Nucleus accumbens (tissue), 56 donors: ENCODE results near the gene DENND1C.

Experiments used
- DNase-seq, 56 donors: peaks; one replicate each; lab custom pipeline; 2025; lab: John Stamatoyannopoulos, UW

DENND1C gene

DNA sequence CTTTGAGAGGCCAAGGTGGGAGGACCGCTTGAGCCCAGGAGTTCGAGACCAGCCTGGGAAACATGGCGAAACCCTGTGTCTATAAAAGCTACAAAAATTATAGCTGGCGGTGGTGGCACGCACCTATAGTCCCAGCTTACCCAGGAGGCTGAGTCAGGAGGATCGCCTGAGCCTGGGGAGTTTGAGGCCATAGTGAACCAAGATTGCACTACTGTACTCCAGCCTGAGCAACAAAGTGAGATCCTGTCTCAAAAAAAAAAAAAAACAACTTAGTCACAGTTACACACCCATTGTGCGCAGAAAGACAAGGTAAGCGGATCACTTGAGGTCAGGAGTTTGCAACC, 728 bp upstream of the DENND1C start:
- no peak for DNase-seq

DNA sequence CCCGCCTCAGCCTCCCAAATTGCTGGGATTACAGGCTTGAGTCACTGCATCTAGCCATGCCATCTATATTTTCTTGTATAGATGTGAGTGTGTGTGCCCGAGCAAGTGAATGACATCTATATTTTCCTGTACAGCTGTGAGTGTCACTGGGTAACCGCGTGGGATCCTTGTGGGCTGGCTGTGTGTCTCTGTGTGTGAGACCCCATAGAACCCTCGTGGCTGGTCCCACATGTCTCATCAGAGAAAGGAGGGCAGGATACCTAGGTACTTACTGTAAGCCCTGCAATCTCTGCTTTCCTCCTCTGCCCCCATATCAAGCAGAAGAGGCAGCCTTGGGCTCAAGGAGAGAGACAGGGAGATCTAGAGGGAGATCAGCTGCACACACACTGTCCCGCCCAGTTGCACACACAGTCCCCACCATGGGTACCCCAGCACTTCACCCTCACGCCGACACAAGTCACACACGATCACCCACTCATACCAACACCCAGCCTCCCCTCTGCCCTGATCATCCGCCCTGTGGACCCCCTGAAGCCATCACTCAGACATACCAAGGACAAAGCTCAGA, 655 bp downstream of the DENND1C start:
- no peak for DNase-seq

DNA sequence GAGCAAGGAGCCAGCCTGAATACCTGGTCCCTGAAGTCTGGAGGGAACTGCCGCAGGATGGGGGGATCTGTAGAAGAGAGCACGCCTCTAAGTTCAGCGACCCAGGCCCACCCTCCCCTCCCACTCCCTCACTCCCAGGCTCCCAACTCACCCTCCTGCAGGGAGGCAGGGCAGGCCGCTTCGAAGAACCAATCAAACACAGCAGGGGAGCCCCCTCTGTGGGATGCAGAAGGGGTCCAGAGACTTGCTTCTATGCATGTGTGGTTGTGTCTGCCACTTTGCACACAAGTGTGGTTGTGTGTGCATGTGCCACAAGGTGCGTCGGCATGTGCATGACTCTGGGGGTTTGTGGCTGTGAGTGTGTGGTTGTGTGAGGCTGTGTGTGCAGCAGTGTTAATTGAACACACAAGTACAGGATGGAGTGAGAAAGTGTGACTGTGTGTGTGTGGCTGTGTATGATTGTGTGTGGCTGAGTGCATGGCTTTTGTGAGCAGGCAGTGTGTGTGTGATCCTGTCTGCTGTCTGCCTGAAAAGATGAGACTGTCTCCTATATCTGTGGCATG, 1.7 kb downstream of the DENND1C start:
- no peak for DNase-seq

DNA sequence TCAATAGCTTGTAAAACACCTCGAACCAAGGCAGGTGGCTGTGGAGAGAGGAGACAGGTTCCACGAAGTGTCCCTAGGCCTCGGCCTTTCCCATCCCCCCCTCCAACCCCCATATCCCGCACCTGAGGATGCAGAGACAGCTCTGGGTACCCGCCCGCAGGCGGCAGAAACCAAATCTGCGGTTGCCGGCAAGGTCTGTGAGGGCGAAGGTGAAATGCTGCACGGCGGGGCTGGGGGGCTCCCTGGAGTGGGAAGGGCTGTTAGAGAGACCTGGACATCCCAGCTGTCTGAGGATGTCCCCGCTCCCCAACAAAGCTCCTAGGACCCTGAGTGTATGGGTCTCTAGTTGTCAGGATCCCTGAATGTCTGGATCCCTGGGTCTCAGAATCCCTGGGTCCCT, 2.8 kb downstream of the DENND1C start:
- no peak for DNase-seq

DNA sequence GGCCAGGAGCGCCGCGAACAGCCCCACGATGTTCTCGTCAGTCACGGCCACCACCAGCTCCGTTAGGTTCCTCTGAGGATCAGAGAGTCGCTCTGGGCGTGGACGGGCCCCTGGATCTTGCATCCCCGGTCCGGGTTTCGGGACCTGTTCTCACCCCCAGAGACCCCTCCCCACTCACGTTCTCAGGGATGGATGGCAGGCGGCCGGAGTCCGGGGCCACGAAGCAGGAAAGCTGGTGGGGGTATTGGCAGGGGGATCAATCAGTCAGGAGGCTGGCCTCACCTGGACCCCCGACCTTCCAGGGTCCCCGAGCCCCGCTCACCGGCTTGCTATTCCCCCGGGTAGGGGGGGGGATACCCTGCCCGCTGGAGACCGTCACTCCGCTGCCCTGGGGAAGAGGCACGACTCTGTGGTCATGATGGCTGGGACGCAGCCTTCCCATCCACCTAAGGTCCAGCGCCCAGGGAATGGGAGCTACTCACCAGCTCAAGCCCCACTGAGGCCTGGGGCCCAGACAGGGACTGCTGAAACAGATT, 4.6 kb downstream of the DENND1C start:
- DNase-seq = no peak

DNA sequence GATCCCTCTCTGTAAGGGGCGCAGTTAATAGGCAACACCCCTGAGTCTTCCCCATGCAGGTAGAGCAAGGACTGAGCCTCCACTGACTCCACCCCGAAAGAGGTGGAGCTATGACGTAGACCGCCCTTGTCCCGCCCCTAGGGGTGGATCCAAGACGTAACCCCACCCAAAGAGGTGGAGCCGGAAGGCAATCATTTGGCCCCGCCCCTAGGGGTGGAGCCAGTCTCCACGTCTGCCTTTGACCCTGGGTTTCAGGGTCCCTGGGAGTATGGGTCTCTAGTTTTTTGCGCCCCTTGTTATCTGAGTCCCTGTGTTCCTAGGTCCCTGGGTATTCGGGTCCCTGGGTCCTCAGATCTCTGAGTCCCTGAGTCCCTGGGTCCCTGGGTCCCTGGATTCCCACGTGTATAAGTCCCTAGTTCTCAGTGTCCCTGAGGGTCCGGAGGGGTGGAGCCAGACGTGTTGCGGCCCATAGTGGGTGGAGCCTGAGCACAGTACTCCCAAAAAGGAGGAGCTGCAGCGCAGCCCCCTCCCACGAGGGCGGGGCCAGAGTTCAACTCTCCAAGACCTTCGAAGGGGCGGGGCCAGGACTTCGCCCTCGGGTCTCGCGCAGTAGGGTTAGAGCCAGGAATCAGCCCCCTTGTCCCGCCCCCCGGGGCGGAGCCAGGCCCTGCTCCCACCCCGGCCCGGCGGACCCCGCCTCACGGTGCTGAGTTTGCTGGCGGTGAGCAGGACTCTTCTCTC, 5.3 kb downstream of the DENND1C start:
- peak in 49 of 56 donors; percentile 14 to 86 (median 57) for DNase-seq

DNA sequence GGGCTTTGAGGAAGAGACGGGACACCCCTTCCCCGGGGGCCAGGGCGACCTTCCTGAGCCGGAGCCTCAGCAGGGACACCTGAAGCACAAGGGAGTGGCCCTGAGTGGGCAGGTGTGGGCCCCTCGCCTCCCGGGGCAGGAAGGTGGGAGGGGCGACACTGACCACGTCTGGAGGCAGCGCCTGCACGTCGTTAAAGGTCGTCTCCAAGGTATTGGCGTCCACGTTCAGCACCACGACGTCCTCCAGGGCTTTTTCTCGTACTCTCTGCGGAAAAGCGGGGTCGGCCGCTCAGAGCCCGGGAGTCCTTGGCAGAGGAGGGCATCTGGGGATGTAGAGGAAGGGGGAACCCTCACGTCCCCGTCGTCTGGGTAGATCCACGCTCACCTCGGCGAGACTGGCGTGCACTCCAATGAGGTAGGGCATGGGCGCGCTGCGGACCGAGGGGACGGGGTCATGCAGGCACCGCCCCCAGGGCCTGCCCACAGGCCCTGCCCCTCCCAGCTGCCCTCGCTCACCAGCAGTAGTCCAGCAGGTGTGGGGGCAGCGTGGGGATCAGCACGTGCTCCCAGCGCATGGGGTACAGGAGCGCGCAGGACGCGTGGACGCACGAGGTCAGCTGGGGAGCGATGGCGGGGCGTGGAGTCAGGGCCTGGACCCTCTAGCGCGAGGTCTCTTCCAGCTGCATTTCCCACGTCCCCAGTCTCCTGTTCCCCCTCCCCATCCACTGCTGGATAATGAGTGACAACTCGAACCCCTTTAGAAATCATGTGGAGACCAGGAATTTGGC, 6.1 kb downstream of the DENND1C start:
- DNase-seq = peak in 1 of 56 donors; percentile 24

DNA sequence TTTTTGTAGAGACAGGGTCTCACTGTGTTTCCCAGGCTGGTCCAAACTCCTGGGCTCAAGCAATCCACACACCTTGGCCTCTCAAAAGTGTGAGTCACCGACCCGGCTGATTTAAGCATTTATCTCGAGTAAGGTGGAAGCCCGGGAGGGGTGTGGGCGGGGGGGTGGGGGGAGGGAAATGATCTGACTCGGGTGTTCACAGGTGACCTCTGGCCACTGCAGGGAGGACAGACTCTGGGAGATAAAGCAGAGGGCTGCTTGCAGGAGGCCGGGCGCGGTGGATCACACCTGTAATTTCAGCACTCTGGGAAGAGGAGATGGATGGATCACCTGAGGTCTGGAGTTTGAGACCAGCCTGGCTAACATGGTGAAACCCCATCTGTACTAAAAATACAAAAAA, 7.9 kb downstream of the DENND1C start:
- no peak for DNase-seq

DNA sequence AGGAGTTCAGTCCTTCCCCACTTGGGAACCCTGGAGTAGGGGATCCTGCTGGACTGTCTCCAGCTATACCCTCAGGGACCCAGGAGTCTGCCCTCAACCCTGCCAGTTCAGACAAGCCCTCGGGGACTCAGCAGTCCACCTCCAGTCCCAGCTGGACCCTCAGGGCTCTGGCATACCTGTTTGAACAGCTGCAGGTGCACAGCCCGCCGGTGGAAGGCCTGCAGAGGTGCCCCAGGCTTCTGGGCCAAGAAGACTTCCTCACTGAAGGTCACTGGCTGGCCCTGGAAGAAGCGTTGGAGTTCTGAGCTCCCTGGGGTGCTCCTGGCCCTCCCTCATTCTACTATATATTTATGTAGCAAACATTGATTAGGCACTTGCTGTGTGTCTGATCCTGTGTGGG, 8.9 kb downstream of the DENND1C start:
- no peak for DNase-seq

DNA sequence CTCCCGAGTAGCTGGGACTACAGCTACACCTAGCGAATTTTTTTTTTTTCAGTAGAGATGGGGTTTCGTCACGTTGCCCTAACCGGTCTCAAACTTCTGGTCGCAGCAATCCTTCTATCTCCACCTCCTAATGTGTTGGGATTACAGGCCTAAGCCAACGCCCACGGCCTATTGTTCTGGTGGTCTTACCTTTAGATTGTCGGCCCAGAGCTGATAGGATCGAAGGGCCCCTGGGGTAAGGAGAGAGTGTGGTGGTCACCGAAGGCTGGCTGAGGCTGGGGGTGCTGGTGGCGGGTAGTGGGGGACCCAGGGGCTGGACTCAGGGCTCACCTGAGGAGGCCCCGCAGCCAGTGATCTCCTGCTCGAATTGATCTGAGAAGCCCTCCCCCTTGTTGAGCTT, 10.5 kb downstream of the DENND1C start:
- no peak for DNase-seq

DNA sequence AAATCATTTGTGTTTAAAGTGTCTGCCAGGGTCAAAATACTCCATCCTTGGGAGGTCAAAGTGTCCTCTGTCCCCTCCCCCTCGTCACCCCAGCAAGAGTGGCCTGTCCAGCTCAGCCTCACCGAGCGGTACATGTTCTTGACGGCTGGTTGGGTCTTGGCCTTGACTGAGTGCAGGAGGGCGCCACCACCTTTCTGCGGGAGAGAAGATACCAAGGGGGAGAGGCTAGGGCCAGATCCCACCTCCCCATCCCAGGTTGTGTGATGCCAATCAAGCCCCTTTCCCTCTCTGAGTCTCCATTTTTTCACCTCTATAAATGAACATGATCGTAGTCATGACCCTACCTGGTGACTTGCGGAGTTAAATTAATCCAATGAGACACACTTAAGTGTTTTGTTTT, 11.4 kb downstream of the DENND1C start:
- no peak for DNase-seq

DNA sequence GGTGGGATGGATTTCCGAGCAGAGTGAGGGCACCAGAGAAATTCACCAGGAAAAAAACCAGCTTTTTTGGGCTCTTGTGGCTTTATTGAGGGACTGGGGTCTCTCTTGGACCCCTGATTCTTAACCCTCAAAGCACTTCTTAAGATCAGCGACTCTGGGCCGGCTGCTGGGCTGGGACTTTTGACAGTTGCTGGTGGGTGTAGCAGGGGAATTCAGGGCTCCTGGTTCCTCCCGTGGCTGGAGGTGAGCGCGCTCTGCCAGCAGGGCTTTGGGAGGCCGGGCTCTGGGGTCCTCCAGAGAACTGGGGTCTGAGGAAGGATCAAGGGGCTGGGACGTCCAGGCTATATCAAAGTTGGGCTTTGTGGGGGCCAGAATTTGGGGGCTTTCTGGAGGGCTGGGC, 14.2 kb downstream of the DENND1C start:
- no peak for DNase-seq

DNA sequence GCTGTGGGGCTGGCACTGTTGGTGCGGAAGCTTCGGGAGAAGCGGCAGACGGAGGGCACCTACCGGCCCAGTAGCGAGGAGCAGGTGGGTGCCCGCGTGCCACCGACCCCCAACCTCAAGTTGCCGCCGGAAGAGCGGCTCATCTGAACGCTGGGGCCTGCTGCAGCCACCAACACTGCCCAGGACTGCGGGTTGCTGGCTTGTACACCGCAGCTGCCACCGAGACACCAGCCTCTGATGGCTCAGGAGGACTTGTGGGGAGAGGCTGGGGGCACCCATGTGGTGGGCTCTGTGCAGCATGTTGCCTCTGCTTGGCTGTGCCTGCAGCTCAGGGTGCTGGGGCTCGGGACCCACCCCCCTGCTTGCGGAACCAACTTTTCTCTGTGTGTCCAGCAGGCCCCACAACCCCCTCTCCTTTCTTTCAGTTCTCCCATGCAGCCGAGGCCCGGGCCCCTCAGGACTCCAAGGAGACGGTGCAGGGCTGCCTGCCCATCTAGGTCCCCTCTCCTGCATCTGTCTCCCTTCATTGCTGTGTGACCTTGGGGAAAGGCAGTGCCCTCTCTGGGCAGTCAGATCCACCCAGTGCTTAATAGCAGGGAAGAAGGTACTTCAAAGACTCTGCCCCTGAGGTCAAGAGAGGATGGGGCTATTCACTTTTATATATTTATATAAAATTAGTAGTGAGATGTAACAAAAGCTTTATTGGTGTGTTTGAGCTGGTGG, 14.9 kb downstream of the DENND1C start:
- DNase-seq = no peak

DNA sequence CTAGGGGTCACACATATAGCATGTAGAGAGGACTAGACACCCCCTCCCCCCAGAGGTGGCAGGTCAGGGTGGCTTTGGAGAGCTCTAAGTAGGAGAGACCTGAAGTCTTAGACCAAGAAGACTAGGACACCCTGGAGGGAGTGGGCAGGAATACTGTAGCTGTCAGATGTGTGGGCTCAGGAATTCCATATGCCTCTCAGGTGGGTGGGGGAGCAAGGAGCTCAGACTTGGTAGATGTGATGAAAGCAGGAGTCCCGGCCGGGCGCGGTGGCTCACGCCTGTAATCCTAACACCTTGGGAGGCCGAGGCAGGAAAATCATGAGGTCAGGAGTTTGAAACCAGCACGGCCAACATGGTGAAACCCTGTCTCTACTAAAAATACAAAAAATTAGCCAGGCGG, 15.9 kb downstream of the DENND1C start:
- DNase-seq = no peak

DNA sequence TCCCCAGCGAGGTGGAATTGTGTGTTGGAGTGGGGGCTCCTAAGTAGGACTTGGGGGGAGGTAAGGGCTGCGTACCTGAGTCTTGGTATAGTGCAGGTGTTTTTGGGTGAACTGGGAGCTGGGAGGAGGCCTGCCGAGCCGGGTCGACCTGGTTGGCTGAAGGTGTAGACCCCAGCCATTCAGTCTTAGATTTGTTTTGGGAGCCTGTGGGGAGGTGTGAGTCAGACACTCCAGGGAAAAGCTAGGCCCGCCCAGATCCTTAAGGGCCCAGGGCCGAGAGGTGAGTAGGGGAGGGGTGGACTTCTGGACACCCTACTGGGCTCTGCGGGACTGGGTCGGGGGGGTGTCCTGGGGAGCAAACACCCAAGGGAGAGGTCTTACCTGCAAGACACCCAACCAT, 16.6 kb downstream of the DENND1C start:
- DNase-seq = no peak

DNA sequence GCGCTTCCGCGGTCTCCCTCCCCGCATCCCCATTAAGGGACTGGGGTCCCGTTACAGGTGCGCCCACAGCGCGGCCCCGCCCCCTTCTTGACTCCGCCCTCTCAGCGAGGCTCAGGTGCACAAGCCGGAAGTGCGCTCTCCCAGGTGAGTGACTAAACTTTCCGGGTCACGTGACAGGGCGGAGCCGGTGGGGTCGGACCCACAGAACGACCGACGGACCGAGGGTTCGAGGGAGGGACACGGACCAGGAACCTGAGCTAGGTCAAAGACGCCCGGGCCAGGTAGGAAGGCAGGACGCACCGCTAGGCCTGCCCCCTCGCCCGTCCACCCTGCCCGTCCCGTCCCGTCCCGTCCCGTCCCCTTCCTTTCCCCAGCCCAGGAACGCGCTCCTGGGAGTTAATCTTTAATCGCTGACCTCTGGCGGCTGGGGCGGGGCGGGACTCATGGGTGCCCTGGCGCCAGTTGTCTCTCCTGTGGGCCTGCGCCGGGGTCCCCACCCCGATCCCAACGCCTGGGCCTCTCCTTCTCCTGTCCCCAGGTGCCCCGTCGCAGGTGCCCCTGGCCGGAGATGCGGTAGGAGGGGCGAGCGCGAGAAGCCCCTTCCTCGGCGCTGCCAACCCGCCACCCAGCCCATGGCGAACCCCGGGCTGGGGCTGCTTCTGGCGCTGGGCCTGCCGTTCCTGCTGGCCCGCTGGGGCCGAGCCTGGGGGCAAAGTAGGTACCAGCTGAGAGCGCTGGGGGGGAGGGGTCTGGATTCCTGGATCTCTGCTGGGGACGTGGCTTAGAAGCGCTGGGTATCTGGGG, 17.3 kb downstream of the DENND1C start, which contains the start of gene CRB3:
TSS of gene CRB3 (plus strand) at position 202 of the 804 bp plus-strand sequence. CDS start at position 633, 431 bp downstream.
- peak in 1 of 56 donors; percentile 31 for DNase-seq

DNA sequence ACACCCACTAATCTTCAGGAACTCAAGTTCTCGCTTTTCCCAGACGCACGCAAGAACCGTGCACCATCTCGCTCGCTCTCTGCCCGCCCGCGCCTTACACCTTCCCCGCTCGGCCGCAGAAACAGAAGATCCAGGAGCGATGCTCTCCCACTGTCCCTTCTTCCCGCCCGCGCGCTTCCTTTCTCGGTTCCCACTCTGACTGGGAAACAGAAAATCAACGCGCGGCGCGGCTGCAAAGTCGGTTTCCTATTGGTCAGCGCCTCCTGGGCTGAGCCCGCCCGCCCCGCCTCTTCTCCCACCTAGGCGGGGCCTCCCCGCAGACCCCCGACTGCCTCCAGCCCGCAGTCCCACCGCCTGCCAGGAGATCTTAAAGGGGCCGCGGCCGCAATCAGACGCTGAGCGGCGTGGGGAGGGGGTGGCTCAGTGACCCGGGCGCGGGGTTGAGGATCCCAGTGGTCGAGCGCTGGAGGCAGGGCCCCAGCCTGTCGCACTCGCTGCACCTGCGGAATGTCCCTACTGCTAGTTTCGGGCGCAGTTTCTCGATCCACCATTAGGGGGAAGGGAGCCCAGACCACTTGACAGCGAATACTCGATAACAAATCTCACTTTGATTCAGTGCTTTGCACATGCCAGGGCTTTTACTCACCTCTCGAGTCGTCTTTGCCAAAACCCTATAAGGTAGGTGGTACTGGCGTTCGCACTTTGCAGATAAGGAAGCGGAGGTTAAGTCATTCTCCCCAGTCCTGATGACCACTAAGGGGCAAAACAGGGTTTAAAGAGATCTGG, 21.3 kb downstream of the DENND1C start:
- peak; percentile 59 to 100 (median 96) for DNase-seq

DNA sequence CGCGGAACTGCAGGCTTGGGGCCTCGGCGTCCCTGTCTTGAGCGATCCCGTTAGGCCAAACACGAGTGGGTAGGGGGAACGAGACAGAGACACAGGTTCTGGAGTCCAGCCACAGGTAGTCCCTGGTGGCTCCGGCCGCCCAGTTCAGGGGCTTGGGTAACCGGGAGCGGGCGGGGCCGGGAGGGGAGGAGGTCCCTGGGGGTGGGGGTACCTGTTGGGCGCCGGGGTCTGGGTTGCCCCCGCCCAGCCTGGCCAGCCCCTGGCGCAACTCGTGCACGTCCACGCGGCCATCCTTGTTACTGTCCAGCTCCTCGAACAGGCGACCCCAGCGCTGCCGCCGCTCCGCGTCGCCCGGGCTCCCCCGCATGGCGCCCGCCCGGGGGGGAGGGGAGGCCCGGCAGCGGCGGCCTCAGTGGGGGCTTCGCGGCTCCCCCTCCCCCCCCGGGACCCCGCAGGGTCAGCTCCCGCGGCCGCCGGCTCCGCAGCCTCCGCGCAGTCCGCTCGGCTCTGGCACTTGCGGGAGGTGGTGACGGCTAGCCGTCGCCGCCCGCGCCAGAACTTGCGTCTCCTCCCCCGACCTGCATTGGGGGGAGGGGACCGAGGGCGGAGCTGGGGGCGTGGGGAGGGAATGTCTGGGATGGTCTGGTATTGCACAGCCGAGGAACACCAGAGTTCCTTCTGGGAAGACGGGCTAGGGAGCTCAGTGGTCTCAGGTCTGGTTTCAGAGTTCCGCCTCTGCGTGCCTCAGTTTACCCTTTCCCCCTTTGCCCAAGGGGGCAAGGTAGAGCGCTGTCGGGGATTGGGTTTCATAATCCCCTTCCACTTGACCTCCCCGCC, 22.1 kb downstream of the DENND1C start, which contains the start of gene SLC25A23:
TSS of gene SLC25A23 (minus strand) at position 531 of the 837 bp plus-strand sequence. CDS start at position 367, 164 bp downstream.
- peak in 52 of 56 donors; percentile 18 to 85 (median 70) for DNase-seq
